ENCODE data around the gene ATF7.

ATF7 gene

DNA sequence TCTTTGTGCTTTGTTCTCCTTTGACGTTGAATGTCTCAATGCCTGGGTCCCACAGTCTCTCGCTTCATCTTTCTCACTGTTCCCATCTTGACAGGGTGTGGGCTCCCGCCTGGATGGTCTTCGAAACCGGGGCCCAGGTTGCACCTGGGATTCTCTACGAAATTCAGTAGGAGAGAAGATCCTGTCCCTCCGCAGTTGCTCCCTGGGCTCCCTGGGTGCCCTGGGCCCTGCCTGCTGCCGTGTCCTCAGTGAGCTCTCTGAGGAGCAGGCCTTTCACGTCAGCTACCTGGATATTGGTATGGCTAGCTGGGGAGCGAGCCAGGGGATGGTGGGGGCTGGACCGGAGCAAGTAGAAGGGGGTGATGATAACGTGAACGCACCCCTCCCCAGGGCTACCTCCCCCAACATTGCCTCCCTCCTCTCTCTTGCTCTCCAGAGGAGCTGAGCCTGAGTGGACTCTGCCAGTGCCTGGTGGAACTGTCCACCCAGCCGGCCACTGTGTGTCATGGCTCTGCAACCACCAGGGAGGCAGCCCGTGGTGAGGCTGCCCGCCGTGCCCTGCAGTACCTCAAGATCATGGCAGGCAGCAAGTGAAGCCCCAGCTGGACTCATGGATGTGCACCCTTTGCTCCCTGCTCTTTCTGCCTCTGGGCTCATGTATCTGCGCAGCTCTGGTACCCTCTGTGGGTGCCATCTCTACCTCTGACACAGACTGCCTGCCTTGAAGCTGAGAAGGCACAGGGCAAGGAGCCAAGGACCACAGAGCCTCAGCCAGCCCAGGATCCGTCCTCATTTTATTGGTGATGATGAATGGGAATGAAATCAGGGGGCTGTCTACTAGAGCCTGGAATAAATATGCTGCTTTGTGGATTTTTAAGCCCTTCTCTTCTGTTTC lies 120.4 kb downstream of the ATF7 start:
- TF ChIP-seq, protein P1, sequence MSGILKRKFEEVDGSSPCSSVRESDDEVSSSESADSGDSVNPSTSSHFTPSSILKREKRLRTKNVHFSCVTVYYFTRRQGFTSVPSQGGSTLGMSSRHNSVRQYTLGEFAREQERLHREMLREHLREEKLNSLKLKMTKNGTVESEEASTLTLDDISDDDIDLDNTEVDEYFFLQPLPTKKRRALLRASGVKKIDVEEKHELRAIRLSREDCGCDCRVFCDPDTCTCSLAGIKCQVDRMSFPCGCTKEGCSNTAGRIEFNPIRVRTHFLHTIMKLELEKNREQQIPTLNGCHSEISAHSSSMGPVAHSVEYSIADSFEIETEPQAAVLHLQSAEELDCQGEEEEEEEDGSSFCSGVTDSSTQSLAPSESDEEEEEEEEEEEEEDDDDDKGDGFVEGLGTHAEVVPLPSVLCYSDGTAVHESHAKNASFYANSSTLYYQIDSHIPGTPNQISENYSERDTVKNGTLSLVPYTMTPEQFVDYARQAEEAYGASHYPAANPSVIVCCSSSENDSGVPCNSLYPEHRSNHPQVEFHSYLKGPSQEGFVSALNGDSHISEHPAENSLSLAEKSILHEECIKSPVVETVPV (CRISPR knock-in tag; IDR thresholded peaks at IDR 0.05) = no peak
- TF ChIP-seq ZNF565 (CRISPR knock-in tag; conservative IDR thresholded peaks at IDR 0.05; ENCODE audit: low read depth) = no peak
- no peak for TF ChIP-seq ESRRG (CRISPR knock-in tag; IDR thresholded peaks at IDR 0.05)
- no peak for ATAC-seq

DNA sequence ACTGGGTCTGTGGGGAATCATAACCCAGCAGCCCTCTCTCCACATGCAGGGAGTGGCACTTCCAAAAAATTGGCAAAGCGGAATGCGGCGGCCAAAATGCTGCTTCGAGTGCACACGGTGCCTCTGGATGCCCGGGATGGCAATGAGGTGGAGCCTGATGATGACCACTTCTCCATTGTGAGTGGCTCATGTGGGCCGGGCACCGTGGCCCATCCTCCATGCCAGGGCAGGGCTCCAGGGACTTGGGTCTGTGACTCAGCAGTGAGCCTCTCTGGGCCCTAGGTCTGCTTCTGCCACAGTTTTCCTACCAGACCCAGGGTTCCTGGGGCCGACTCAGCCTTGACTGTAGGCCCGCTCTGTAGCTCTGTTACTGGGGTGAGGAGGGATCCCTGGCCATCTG lies 121.1 kb downstream of the ATF7 start:
- ATAC-seq = no peak
- TF ChIP-seq BACH2 (CRISPR knock-in tag; IDR thresholded peaks at IDR 0.05; ENCODE audit: borderline replicate concordance) (no peak), SNAI2 (CRISPR knock-in tag; IDR thresholded peaks at IDR 0.05) (no peak), ZNF8 (CRISPR knock-in tag; IDR thresholded peaks at IDR 0.05) (no peak), TOX (CRISPR knock-in tag; IDR thresholded peaks at IDR 0.05; ENCODE audit: borderline replicate concordance) (no peak), OSR1 (CRISPR knock-in tag; IDR thresholded peaks at IDR 0.05) (no peak), ZNF565 (CRISPR knock-in tag; conservative IDR thresholded peaks at IDR 0.05; ENCODE audit: low read depth) (no peak), ISL1 (CRISPR knock-in tag; IDR thresholded peaks at IDR 0.05) (no peak), RARB (CRISPR knock-in tag; IDR thresholded peaks at IDR 0.05) (no peak), CSDC2 (CRISPR knock-in tag; IDR thresholded peaks at IDR 0.05) (no peak), TCF4 (CRISPR knock-in tag; IDR thresholded peaks at IDR 0.05; ENCODE audit: borderline replicate concordance) (no peak)
- TF ChIP-seq, protein P2, sequence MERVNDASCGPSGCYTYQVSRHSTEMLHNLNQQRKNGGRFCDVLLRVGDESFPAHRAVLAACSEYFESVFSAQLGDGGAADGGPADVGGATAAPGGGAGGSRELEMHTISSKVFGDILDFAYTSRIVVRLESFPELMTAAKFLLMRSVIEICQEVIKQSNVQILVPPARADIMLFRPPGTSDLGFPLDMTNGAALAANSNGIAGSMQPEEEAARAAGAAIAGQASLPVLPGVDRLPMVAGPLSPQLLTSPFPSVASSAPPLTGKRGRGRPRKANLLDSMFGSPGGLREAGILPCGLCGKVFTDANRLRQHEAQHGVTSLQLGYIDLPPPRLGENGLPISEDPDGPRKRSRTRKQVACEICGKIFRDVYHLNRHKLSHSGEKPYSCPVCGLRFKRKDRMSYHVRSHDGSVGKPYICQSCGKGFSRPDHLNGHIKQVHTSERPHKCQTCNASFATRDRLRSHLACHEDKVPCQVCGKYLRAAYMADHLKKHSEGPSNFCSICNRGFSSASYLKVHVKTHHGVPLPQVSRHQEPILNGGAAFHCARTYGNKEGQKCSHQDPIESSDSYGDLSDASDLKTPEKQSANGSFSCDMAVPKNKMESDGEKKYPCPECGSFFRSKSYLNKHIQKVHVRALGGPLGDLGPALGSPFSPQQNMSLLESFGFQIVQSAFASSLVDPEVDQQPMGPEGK (CRISPR knock-in tag; IDR thresholded peaks at IDR 0.05; ENCODE audit: borderline replicate concordance) = no peak

DNA sequence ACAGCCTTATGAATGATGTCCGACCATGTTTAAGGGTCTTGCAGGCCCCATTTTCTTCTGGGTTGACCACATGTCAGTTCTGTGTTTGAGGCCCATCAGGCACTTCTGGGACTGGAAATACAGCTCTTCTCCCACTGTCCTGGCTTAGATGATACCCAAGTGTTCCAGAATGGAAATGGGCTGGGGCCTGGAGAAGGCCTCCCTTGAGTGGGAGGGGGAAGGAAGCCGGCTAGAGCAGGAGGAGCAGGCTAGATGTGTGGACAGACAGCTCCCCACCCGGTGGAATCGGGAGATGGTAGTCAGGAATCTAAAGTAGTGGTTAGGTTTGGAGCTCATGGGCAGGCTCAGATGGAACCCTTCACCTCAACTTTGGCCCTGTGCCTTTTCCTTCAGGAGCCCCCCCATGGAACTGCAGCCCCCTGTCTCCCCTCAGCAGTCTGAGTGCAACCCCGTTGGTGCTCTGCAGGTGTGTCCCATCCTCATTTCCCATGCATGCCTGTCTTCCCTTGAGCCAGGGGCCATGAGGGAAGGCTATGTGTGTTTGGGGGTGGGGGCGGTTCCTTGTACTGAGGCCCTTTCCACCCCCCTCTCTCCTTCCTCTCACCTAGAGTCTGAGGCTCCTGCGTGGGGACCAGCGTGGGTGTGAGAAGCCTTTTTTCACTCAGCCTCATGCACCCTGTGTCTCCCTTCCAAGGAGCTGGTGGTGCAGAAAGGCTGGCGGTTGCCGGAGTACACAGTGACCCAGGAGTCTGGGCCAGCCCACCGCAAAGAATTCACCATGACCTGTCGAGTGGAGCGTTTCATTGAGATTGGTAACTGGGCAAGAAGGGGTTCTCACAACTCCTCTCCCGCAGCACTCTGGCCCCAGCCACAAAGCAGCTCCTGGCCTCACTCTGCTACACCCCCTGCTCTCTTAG lies 121.9 kb downstream of the ATF7 start:
- no peak for ATAC-seq
- TF ChIP-seq ZFP3 (CRISPR knock-in tag; IDR thresholded peaks at IDR 0.05) = no peak
- TF ChIP-seq GLIS3 (CRISPR knock-in tag; IDR thresholded peaks at IDR 0.05) = no peak
- TF ChIP-seq TCF4 (CRISPR knock-in tag; IDR thresholded peaks at IDR 0.05; ENCODE audit: borderline replicate concordance) = no peak
- TF ChIP-seq, protein P1 (CRISPR knock-in tag; IDR thresholded peaks at IDR 0.05) = no peak
- TF ChIP-seq ESRRG (CRISPR knock-in tag; IDR thresholded peaks at IDR 0.05) = no peak
- TF ChIP-seq RARB (CRISPR knock-in tag; IDR thresholded peaks at IDR 0.05) = no peak
- no peak for TF ChIP-seq BACH2 (CRISPR knock-in tag; IDR thresholded peaks at IDR 0.05; ENCODE audit: borderline replicate concordance)
- TF ChIP-seq SNAI2 (CRISPR knock-in tag; IDR thresholded peaks at IDR 0.05) = no peak
- TF ChIP-seq ZFP30 (CRISPR knock-in tag; IDR thresholded peaks at IDR 0.05) = no peak
- no peak for TF ChIP-seq ZNF565 (CRISPR knock-in tag; conservative IDR thresholded peaks at IDR 0.05; ENCODE audit: low read depth)
- no peak for TF ChIP-seq CSDC2 (CRISPR knock-in tag; IDR thresholded peaks at IDR 0.05)
- TF ChIP-seq ARNTL (CRISPR knock-in tag; IDR thresholded peaks at IDR 0.05; ENCODE audit: borderline replicate concordance, low read depth) = no peak

DNA sequence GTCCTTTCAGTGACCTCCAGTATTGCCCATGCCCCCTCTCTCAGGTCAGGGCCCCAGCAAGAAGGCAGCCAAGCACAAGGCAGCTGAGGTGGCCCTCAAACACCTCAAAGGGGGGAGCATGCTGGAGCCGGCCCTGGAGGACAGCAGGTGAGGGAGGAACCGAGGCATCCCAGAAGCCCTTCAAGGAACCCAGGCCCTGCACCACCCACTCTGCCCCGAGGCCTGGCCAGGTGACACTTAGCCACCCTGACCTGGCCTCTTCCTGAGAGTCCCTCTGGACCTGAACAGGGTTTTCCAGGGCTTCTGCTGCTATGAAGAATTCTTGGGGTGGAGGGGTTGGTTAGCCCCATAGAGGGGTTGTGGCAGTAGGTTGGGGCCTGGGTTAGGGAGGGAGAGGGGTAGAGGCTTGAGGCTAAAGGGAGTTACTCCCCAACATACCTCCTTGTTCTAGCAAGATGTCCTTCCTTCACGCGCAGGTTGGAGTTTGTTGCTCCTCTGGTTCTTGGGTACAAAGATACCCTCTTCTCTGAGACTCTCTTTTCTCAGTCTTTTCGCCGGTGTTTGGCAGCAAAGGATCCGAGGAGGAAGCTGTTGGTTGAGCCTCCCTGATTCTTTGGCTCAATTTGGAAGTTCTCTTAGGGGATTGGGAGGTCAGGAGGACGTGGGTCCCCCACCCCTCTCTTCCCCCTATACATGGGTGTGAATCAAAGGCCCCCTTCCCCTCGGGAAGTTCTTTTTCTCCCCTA lies 123.0 kb downstream of the ATF7 start:
- no peak for ATAC-seq
- TF ChIP-seq, protein P3, sequence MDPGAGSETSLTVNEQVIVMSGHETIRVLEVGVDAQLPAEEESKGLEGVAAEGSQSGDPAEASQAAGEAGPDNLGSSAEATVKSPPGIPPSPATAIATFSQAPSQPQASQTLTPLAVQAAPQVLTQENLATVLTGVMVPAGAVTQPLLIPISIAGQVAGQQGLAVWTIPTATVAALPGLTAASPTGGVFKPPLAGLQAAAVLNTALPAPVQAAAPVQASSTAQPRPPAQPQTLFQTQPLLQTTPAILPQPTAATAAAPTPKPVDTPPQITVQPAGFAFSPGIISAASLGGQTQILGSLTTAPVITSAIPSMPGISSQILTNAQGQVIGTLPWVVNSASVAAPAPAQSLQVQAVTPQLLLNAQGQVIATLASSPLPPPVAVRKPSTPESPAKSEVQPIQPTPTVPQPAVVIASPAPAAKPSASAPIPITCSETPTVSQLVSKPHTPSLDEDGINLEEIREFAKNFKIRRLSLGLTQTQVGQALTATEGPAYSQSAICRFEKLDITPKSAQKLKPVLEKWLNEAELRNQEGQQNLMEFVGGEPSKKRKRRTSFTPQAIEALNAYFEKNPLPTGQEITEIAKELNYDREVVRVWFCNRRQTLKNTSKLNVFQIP (CRISPR knock-in tag; IDR thresholded peaks at IDR 0.05; ENCODE audit: borderline replicate concordance, low read depth) = no peak
- TF ChIP-seq ZNF565 (CRISPR knock-in tag; conservative IDR thresholded peaks at IDR 0.05; ENCODE audit: low read depth) (no peak), CSDC2 (CRISPR knock-in tag; IDR thresholded peaks at IDR 0.05) (no peak), OSR1 (CRISPR knock-in tag; IDR thresholded peaks at IDR 0.05) (no peak), ZNF8 (CRISPR knock-in tag; IDR thresholded peaks at IDR 0.05) (no peak), TCF4 (CRISPR knock-in tag; IDR thresholded peaks at IDR 0.05; ENCODE audit: borderline replicate concordance) (no peak), ZC3H10 (CRISPR knock-in tag; IDR thresholded peaks at IDR 0.05) (no peak)
- TF ChIP-seq, protein P1 (CRISPR knock-in tag; IDR thresholded peaks at IDR 0.05) = no peak
- TF ChIP-seq, protein P4, sequence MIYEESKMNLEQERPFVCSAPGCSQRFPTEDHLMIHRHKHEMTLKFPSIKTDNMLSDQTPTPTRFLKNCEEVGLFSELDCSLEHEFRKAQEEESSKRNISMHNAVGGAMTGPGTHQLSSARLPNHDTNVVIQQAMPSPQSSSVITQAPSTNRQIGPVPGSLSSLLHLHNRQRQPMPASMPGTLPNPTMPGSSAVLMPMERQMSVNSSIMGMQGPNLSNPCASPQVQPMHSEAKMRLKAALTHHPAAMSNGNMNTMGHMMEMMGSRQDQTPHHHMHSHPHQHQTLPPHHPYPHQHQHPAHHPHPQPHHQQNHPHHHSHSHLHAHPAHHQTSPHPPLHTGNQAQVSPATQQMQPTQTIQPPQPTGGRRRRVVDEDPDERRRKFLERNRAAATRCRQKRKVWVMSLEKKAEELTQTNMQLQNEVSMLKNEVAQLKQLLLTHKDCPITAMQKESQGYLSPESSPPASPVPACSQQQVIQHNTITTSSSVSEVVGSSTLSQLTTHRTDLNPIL (CRISPR knock-in tag; IDR thresholded peaks at IDR 0.05; ENCODE audit: low read depth) = no peak
